ENCODE results near the gene CPNE6.

- TF ChIP-seq YY1 (IDR thresholded peaks at IDR 0.05; ENCODE audit: insufficient read depth, insufficient read length) (no peak), ZNF274 (IDR thresholded peaks at IDR 0.05; ENCODE audit: low read depth, low read length) (no peak), SUZ12 (IDR thresholded peaks at IDR 0.05; ENCODE audit: extremely low read depth, insufficient read depth, insufficient read length) (no peak)
Measured at GRCh38 chr14:24072436-24072835, 1.1 kb downstream of the CPNE6 start.

Measured in NT2/D1 (cell line).